ENCODE results near the gene ZNF22. TPM values are rescaled to one million over a fixed set of nuclear protein-coding genes. Genes with fewer than 3 reads are reported as not detected.
A peak's percentile ranks its signal among the peaks of the same experiment; 100 is the strongest.

The ZNF22 gene
- total RNA-seq, 1 donor from 2014 or later, result 33.0 TPM

DNA sequence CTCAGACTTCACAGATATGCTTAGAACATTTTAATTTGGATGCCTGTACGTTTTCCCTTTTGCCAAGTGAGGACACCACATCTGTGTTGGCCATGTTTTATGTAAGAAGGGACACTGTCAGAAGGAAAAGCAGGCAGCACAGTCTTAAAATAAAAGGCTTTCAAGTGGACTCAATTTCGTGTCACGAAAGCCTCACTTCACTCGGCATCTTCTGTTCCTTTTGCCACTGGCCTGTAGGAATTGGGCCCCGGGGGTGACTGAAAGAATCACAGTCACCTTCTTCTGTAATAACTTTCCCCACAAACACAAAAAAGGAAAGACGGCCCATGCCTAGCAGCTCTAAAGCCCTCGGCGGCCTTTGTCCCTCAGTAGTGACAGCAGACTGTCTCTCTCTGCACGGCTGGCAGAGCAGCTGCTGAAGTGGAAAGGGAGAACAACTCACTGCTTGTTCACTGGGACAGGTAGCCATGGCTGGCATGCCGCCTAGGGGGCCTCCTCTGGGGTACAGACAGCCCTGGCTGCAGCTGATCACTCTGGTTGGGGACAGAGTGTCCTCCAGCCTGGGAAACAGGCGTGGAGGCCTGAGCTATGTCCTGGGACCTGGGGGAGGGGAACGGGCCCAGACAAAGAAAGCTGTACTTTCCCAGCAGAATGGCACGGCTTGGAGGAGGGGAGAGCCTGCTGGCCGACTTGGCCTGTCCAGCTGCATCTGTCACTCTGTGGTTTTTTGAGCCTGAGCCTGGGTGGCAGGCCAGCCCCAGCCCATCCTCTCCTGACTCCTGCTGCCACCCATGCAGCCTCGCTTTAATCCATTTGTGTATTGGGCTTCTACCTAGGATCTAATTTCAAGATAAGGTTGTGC, 36.7 kb upstream of the ZNF22 start:
- DNase-seq (ENCODE audit: low read depth in 2 of 2), result no peak

DNA sequence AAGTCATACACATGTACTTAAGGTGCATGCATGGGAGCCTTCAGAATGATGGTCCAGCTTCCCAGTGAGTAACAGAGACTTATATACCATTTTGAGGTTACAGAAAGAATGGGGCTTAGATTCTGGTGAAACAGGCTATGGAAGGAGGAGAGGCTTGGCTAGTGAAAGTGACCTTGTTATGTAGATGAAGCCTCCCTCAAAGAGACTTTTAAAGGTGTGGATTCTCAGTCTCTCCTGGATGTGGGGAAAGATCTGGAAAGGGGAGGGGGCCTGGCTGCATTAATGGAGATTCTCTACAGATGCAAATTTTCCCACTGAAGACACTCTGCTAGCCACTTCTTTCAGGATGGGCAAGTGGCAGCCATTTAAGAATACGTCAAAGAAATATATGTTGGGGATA, 35.6 kb upstream of the ZNF22 start:
- DNase-seq (ENCODE audit: low read depth in 2 of 2), result no peak

DNA sequence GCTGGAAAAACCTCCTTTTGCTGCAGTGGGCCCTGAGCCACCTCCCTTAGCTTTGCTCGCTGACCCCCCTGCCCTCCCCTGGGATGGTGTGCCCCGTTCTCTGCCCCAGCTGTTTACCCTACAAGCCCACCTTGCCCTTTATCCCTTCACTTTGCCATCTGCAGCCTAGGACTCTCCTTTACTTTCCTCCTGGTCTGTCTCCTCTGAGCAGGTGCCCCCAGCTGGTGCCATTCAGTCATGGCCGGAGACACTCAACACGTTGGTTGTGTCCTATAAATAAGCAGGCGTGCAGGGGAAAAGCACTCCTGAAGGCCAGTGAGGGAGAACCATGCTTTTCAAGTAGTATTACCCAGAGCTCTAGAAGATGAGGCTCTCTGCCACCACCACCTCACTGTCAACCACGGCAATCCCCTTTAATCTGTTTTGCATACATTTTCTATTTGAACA, 35.0 kb upstream of the ZNF22 start:
- DNase-seq (ENCODE audit: low read depth in 2 of 2), result no peak

DNA sequence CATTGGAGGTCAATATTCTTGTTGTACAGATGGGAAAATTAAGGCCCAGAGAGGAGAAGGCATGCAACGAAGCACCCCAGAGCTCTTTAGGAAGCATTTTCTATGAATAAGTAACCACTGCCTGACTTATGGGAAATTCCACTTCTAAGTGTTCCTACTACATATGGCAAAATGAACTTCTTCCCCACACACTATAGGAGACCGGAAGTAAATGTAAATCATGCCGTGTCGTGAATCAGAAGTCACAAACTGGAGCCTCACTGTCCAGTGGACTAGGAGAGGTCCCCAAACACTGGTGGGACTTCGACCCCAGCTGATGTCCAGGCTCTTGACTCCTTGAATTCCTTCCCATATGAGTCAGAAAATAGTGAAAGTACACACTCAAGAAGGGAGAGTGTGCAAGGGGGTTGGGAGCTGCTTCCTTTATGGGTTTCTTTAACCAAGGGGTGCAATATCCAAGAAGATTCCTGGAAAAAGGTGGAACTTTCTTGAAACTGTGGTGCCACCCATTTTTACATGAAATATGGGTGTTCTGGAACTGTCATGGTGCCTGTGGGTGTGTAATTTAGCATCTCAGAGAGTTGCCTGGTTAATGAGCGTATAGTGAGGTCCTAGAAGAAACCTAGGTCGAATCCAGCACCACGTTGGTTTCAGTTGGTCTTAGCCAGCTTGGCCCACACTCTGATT, 34.5 kb upstream of the ZNF22 start:
- DNase-seq (ENCODE audit: low read depth in 2 of 2), result no peak

DNA sequence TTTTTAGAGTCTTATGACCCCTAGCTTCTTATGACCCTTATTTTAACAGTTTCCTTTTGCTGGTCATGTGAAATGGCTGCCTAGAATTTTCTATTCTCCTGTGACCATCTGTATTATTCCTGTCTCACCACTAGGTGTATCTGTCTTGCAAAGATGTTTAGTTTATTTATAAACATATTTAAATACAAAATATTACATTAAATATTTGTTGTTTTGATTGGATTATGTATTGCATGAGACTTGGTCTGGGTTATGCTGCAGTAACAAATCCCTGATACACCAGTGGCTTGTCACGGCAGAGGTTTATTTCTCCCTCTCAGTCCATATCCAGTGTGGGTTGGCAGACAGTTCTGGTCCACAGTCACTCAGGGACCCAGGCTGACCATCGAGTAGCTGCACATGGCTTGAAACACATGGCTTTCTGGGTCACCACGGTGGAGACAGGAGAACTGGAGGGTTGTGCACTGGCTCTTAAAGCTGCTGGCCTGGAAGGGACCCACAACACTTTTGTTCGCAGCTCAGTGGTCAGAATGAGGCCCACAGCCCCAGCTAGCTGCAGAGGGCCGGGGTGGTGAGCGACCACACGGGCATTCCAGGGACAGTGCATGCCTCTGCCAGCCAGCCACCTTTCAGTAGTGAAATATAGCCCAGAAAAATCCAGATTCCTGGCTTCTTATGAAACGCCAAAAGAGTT, 33.8 kb upstream of the ZNF22 start:
- no peak for DNase-seq (ENCODE audit: low read depth in 2 of 2)

DNA sequence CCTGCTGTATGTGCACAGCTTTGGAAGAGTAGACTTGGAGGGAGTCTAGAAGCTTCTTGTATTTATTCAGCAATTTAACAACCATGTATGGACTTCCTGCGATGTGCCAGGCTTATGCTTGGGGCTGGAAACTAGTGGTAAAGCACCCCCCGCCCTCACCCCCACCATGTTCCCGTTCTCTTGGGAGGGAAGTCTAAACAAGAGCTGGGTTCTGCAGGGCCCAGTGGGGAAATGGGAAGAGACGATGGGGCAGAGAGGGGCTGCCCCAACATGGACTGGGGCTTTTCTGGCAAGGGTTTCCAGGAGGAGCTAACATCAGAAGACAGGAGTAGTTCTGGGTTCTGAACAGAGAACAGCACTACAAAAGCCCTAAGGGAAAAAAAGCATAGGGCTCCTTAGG, 33.1 kb upstream of the ZNF22 start:
- no peak for DNase-seq (ENCODE audit: low read depth in 2 of 2)

DNA sequence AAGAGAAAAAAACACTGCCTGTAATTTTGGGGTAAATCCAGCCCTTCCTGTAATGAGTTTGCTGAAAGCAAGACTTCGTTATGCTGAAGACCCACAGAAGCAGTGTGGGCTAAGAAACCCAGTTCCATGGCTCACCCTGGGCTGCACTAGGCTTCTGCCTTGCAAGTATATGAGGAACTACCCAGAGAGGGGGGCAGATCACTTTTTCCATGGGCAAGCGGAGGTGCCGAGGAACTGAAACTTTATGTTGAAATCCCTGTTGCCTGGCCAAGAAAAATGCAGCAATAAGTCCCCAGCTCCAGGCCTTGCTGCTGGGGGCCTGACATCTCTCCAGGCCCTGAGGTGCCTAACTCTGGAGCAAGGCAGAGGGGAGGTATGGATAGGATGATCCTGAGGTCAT, 32.6 kb upstream of the ZNF22 start:
- DNase-seq (ENCODE audit: low read depth in 2 of 2), result no peak

DNA sequence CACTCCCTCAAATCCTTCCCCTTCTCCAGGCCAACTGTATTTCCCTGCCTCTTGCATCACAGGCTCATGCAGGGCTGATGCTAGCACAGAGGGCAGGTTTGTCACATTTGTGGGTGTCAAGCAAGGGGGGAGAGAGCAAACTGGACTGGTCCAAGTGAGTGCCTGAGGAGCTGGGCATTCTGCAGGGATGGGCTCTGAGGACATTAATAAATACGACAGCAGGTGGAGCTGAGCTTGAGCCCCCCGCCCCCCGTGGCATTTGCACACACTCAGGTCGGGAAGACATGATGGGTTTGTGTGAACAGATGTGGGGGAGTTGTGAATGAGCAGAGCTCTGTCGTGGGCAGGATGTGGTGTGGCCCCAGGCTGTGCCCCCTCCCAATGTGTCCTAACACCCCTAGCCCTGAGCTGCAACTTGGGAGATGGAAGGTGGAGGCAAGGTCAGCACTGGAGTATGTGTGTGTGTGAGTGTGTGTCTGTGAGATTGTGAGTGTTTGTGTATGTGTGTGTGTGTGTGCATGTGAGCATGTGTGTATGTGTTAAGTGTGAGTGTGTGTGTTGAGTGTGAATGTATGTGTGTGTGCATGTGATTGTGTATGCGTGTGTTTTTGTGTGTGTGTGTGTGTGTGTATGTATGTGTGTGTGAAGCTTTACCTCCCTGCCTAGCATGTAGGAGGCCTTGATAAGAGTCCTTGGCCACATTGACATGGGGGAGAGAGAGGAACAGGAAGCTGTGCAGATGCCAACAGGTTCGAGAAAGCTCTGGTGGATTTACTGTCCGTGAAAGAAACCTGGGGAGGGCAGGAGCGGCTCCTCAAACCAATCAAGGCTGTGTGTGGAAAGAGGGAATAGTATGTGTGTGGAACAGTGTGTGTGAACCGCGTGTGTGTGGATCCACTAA, 32.0 kb upstream of the ZNF22 start:
- no peak for DNase-seq (ENCODE audit: low read depth in 2 of 2)

DNA sequence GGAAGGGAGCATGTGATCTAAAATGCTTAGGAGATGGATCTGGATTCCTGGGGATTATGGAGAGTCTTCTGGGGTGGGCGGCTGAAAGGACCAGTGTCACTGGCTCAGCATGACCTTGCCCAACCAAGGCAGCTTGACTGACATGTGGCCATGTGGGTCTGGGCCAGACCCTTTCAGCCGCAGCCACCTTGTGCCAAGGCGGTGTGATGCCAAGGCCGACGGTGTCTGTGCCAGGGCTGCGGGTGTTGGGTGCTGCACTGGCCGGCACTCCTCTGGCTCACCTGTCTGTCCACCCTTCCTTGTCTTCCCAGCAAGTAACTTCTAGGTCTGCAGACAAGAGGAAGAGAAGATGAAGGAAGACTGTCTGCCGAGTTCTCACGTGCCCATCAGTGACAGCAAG, 30.9 kb upstream of the ZNF22 start:
- DNase-seq (ENCODE audit: low read depth in 2 of 2), result no peak

DNA sequence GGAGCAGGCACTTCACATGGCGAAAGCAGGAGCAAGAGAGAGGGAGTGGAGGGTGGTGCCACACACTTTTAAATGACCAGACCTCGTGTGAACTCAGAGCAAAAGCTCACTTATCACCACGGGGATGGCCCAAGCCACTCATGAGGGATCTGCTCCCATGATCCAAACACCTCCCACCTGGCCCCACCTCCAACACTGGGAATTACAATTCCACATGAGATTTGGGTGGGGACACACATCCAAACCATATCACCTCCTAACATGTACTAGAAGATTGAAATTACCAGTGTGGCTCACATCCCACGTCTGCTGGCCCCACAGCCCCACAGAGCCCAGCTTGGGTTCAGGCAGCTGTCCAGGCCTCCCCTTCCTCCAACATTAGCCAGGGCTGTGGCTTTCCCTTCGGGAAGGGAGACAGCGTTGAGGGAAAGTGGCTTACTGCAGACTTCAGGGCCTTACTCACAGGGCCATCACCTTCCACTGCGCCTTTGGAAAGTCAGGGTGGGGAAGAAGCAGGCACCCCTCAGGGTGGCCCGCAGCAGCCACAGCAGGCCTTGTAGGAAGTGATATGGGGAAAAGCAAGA, 29.8 kb upstream of the ZNF22 start:
- no peak for DNase-seq (ENCODE audit: low read depth in 2 of 2)

DNA sequence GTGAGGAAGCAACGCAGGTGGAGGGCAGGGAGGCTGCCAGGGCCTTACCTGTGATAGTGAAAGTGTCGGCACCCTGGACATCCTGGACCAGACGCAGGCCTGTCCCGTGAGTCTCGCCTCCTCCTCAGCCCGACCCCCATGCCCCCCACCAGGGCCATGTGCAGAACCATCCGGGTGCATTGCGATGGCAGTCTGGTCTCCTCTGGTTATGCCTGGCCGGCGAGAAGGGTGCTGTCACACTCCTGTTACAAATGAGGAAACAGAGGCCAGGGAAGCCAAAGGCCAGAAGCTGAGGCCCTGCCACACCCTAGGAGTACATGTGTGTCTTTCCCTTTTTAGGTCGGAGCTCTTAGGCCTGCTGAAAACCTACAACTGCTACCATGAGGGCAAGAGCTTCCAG, 29.3 kb upstream of the ZNF22 start:
- no peak for DNase-seq (ENCODE audit: low read depth in 2 of 2)

DNA sequence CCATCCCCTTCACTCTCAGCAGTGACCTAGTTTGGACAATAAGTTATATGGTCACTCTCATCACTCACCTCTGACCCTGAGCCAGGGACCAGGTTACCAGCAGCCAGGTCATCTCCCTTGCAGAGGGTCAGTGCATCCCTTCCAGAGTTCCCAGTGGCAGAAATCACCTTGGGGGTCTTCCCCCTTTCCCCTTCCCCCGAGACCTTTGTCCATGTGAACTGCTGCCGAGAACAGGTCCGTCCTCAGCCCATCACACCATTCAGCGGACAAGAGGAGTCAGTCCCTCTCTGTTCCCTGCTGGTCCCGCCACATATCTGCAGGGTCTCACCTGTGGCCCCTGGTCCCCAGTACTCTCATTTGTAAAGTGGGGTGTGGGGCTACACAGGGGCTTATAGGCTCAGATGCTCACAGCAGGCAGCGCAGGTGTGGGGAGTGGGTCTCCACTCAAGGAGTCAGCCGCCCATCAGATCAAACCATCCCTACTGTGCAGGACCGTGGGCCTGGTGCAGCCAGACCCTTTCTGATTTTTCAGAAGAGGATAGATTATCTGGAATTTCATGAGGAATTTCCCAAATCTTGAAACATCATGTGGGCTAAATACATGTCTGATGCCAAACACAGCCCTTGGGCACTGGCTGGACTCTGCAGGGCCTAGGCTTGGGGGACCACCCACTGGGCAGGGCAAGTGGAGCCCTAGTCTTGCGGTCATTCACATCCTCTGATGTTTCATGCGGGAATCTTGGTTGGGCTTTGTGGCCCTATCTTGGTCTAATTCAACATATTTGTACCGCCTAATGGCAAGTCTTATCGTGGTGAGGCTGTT, 28.6 kb upstream of the ZNF22 start:
- DNase-seq (ENCODE audit: low read depth in 2 of 2), result peak in 1 of 2 donors; percentile 42

DNA sequence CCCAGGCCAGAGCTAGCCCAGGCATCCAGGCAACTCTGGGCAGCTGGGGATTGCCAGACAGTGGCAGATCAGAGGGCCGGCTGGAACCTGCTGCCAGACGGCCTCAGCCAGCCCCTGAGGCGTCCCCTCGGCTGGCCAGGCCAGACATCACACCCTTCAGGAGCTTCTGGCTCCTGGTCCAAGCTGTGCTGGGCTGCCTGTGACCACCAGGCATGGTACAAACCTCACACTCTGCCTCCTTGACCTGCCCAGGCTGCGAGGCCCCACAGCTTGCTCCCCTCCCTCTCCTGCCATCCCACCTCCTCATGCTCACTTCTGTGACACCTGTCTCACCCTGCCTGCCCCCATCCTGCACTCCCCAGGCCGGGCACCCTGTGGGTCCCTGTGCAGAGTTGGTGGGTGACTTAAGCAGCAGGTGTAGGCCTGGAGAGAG, 27.8 kb upstream of the ZNF22 start:
- DNase-seq (ENCODE audit: low read depth in 2 of 2), result no peak

DNA sequence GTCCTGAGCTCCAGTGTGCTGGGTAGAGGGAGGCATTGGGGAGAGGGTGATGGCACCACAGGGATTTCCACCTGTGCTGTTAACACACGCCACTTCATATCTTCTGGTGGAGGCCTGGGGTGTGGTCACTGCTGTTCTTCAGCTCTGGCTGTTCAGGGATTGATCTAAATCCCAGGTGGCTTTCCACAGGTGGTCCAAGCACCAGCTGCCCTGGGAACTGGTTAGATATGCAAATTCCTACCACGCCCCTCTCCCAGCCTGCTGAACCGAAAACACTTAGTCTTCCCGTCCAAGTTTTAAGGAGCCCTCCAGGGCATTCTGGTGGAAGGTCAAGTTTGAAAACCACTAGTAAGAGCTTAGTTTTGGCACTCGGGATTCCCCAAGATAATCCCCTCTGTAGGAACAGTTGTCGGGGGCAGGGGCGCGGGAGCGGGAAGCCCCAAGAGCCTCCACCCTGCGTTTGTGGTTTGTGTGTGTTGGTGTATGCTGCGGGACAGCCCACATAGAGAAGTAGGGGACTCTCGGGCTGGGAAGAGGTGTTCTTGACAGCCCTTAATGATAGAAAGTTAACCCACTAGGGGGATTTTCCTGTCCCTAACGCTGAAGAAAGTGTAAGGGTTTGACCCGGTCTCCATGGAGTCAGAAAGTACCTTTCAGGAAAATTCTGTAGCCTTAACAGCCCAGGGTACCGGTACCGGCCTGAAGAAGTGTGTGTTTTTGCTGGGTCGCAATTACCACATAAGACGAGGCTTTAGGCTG, 27.2 kb upstream of the ZNF22 start:
- peak in 1 of 2 donors; percentile 63 for DNase-seq (ENCODE audit: low read depth in 2 of 2)

DNA sequence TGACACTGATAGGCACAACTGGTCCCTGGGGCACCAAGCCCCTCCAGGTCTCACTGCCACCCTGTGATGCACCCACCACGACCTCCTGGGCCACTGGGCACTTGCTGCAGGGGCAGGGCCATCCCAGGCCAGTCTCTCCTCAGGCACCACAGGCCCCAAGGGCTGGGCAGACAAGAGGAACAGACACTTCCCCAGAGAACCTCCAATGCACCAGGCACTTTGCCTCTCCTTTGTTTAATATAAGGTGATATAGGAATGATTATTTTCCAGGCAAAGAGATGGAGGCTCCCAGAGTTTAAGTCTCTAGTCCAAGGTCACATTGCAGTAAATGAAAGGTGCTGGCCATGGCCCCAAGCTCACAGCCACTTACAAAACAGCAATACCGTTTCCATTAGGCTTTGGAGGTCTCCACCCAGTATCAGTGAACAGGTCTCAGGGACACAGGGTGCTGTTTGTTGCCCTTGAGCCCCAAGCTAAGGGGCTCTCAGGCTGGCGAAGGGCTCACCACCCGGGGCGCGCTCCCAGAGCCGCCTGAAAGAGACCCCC, 26.6 kb upstream of the ZNF22 start:
- DNase-seq (ENCODE audit: low read depth in 2 of 2), result peak in 1 of 2 donors; percentile 62

DNA sequence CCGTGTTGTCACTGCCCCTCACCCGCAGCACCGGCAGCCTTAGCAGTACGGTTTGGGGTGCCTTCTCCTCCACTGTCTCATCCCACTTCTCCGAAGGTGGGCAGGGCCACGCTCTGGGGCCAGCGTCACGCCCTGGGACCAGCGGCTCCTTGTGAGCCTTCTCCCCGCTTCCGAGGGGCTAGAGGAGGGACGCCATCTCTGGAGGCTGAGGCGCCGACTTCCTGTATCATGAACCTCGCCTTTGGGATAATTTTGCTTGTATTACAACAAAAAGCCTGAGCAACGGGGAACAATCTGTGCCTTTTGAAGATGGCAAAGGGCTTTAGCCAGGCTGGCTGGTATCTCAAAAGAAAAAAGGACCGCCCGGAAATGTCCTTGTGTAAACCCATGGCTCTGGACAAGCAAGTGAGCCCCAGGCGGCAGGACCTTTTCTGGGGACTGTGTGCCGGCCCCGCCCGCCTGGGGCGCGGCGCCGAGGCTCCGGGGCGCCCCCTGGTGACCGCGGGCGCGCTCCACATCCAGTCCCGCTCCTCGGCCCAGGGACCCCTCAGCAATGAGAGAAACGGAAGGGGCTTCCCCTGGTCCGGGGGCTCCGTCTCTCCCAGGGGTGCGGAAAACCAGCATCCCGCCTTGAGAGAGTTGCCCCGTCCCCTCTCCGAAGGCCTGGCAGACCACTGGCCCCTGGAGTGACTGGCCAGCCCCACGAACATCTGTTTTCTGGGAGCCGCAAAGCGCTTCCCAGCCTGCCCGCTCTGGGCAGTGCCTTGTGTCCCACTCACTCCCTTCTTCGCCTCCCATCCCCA, 25.9 kb upstream of the ZNF22 start:
- DNase-seq (ENCODE audit: low read depth in 2 of 2), result peak in 1 of 2 donors; percentile 85

DNA sequence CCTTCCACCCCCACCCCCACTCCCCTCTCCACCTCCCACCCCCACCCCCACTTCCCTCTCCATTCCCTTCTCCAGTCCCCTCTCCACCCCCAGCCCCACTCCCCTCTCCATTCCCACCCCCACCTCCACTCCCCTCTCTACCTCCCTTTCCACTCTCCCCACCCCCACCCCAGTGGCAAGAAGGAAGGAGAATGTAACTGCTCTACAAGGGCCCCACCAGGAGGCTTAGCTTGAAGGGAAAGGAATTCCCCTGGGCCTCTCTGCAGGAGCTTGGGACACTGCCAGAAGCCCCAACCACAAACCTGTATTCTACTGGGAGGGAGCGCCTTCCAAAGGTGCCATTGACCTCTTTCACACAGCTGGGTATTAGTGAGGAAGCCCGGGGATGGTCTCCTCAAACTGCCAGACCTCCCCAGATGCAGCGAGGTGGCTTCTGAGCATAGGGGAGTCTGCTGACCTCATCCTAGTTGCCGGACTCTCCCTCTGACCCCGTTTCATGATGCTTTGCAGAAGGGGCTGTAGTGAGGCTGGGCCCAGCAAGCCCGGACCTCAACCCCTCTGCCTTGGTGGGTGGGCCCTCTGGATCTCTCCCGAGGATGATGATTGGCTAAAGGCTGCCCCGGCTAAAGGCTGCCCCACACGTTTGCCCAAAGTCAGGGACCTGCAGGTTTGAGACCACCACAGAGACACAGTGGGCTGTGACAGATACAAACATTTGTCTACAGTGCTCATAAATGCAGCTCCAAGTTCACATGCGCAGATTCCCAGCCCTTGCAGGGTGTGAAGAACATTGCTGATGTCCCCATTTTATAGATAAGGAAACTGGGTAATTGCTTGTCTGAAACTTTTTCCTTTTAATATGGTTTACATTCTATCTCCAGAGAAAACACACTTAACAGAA, 25.0 kb upstream of the ZNF22 start:
- DNase-seq (ENCODE audit: low read depth in 2 of 2), result peak in 1 of 2 donors; percentile 93
